GM19035 (cell line): ENCODE measurements around the gene EYA2.

Experiments
- ATAC-seq: cut with Tn5 transposase; IDR thresholded peaks from one replicate; pipeline ENCODE4 v1.9.1; 2021; ENCODE audit not compliant: unreplicated experiment

The EYA2 gene

GRCh38 chr20:46998477-46999240 is 104.0 kb downstream of the EYA2 start:
- ATAC-seq: no peak

GRCh38 chr20:46999801-47000465 is 105.3 kb downstream of the EYA2 start:
- no peak for ATAC-seq

GRCh38 chr20:47003223-47003622 is 108.6 kb downstream of the EYA2 start:
- no peak for ATAC-seq

GRCh38 chr20:47004179-47004578 is 109.5 kb downstream of the EYA2 start:
- ATAC-seq: no peak

GRCh38 chr20:47007826-47008655 is 113.4 kb downstream of the EYA2 start:
- no peak for ATAC-seq

GRCh38 chr20:47008842-47009518 is 114.3 kb downstream of the EYA2 start:
- no peak for ATAC-seq

- ATAC-seq: no peak
These were observed 115.1 kb downstream of the EYA2 start for GRCh38 chr20:47009784-47010183.

GRCh38 chr20:47011984-47012383 is 117.3 kb downstream of the EYA2 start:
- no peak for ATAC-seq

GRCh38 chr20:47013606-47014005 is 119.0 kb downstream of the EYA2 start:
- ATAC-seq: no peak

GRCh38 chr20:47016068-47016664 is 121.5 kb downstream of the EYA2 start:
- ATAC-seq: no peak

- ATAC-seq: no peak
These were observed 123.7 kb downstream of the EYA2 start for GRCh38 chr20:47018381-47018780.

- no peak for ATAC-seq
These were observed 124.6 kb downstream of the EYA2 start for GRCh38 chr20:47019121-47019824.

- ATAC-seq: no peak
These were observed 125.6 kb downstream of the EYA2 start for GRCh38 chr20:47020231-47020630.

GRCh38 chr20:47021850-47022249 is 127.2 kb downstream of the EYA2 start:
- ATAC-seq: no peak

GRCh38 chr20:47024461-47024937 is 129.9 kb downstream of the EYA2 start:
- no peak for ATAC-seq

- no peak for ATAC-seq
These were observed 132.4 kb downstream of the EYA2 start for GRCh38 chr20:47027042-47027441.

- no peak for ATAC-seq
These were observed 132.8 kb downstream of the EYA2 start for GRCh38 chr20:47027456-47027855.

- no peak for ATAC-seq
These were observed 133.8 kb downstream of the EYA2 start for GRCh38 chr20:47028487-47028886.

- no peak for ATAC-seq
These were observed 135.2 kb downstream of the EYA2 start for GRCh38 chr20:47029845-47030244.

GRCh38 chr20:47030271-47030810 is 135.7 kb downstream of the EYA2 start:
- ATAC-seq: no peak
